HL-60/S4 (cell line): Measurements from ENCODE around the gene TRIM5.
"Not testable (repeated sequence)": the region's sequence is repeated elsewhere in the genome, so short reads cannot be mapped to it uniquely, and the experiment has no call there.

Experiments
- in situ Hi-C: fragments of 300-500 bp; cut with MboI; formaldehyde crosslinking; loops from 2 replicates; pipeline ENCODE4 v1.14.3; 2022; ENCODE audit warnings: low sequenced_read_pairs

Gene TRIM5

GRCh38 chr11:5689551-5689983 is 4.7 kb upstream of the TRIM5 start, which contains the start of gene TRIM22:
TSS of gene TRIM22 (plus strand) at chr11:5689790. CDS start at chr11:5696233, 6,443 bp downstream.
- in situ Hi-C loops = no loop called here

GRCh38 chr11:5688482-5688881 is 3.6 kb upstream of the TRIM5 start:
- in situ Hi-C loops = no loop called here

- in situ Hi-C loops = no loop called here
Measured at GRCh38 chr11:5686426-5686825, 1.6 kb upstream of the TRIM5 start.

GRCh38 chr11:5684036-5684645 is 733 bp downstream of the TRIM5 start:
- in situ Hi-C loops = no loop called here

- in situ Hi-C loops = not testable (repeated sequence)
Measured at GRCh38 chr11:5683620-5684019, 1.3 kb downstream of the TRIM5 start.

- in situ Hi-C loops = not testable (repeated sequence)
Measured at GRCh38 chr11:5682890-5683441, 1.9 kb downstream of the TRIM5 start.

GRCh38 chr11:5679811-5680210 is 5.1 kb downstream of the TRIM5 start:
- in situ Hi-C loops = no loop called here

DNA sequence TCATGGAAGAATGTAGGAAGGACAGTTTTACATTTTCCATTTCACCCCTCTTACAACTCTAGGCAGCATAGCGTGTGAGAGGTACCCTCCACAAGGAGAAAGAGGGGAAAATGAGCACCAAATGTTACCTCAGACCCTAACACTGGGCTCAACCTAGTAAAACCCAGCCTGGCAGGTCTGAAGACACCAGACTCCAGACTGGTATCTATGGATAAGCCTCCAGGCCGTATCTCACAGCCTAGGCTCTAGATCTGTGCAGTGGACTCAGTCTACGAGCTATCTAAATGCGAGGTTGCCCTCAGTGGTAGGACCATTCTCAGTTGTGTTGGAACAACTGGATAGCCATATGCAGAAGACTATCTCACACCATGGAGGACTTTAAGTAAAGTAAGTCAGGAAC is 10.5 kb downstream of the TRIM5 start:
- in situ Hi-C loops = no loop called here

DNA sequence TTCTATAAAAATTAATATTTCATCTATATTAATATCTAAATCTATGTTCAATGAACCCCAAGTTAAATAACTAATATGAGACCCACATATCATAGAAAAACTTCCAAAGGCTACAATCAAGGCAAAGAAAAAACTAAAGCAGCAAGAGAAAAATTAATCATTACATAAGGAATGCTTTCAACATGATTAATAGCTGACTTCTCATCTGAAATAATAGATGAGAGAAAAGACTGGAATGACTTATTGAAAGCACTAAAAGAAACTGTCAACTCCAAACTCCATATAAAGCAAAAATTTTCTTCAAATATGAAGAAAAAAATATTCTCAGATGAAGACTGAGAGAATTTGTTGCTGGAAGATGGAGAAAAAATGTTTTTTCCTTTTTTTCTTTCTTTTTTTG is 13.0 kb downstream of the TRIM5 start:
- in situ Hi-C loops = no loop called here

GRCh38 chr11:5666402-5666793 is 18.5 kb downstream of the TRIM5 start:
- in situ Hi-C loops = no loop called here

- in situ Hi-C loops = no loop called here
Measured at GRCh38 chr11:5665746-5666401, 19.0 kb downstream of the TRIM5 start.

DNA sequence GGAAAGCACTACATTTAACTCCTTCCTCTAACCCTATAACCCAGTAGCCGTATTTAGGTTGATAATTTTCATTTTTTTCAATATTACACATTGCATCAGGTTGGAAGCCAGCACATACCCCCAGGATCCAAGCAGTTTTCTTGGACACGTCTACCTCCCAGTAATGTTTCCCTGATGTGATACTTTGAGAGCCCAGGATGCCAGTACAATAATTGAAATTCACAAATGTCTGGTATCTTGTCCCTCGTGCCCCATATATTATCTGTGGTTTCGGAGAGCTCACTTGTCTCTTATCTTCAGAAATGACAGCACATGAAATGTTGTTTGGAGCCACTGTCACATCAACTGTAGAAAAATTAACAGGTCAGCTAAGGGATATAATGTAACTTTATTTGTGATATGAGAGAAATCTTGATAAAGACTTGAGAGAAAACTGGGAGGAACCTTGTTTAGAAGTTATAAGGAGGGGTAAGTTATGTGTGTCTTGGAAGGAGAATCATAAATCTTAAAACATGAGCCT is 19.8 kb downstream of the TRIM5 start:
- in situ Hi-C loops = no loop called here

- in situ Hi-C loops = no loop called here
Measured at GRCh38 chr11:5663511-5663910, 21.4 kb downstream of the TRIM5 start.

GRCh38 chr11:5658318-5658717 is 26.6 kb downstream of the TRIM5 start:
- in situ Hi-C loops = no loop called here

DNA sequence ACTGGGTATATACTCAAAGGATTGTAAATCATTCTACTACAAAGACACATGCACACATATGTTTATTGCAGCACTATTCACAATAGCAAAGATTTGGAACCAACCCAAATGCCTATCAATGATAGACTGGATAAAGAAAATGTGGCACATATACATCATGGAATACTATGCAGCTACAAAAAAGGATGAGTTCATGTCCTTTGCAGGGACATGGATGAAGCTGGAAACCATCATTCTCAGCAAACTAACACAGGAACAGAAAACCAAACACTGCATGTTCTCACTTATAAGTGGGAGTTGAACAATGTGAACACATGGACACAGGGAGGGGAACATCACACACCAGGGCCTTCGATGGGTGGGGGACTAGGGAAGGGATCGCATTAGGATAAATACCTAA is 27.9 kb downstream of the TRIM5 start:
- in situ Hi-C loops = not testable (repeated sequence)

- in situ Hi-C loops = no loop called here
Measured at GRCh38 chr11:5655474-5655873, 29.4 kb downstream of the TRIM5 start.

DNA sequence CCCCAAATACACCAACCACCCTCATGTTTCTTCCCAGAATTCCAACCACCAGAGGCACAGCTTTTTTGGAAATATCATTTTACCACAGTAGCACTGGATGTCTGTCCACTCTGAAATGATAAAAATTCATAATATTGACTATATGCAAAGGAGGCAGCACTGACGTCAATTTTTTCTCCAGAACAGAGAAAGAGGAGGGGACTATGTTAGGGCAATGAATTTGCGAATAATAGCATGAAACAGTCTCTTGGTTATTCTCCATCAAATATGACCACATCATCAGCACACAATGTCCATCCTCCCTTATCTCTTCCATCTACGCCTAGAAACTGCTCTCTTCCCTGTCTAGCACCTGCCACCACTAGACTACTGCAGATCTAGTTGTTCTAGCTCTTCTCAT is 38.7 kb downstream of the TRIM5 start:
- in situ Hi-C loops = no loop called here

DNA sequence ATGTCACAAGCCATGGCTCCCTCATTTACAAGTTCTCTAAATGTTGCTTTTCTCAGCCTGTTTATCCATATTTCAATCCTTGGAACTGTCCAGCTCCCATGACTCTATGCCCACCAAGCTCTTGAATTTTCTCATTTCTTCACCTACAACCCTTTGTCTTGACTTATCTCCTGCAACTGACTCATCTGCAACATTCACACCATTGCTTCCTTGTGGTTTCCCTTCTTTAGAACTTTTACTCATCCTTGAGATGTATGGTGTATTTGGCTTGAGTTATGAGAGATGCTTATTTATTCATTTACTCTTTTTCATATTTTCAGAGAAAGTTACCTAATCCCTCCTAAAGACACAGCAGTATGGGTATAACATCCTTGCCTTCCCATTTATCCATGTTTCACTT is 41.3 kb downstream of the TRIM5 start:
- in situ Hi-C loops = no loop called here

DNA sequence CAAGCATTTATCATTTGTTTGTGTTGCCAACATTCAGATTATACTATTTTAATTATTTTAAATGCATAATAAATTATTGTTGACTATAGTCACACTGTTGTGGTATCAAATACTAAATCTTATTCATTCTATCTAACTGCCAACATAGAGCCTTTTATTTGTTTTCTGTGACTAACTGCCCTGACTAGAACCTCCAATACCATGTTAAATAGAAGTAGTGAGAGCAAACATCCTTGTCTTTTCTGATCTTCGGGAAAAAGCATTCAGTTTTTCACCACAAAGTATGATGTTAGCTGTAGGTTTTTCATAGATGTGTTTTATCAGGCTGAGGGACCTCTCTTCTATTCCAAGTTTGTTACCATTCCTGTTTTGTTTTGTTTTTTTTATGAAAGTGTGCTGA is 44.9 kb downstream of the TRIM5 start:
- in situ Hi-C loops = no loop called here

- in situ Hi-C loops = no loop called here
Measured at GRCh38 chr11:5631969-5632635, 52.8 kb downstream of the TRIM5 start.

DNA sequence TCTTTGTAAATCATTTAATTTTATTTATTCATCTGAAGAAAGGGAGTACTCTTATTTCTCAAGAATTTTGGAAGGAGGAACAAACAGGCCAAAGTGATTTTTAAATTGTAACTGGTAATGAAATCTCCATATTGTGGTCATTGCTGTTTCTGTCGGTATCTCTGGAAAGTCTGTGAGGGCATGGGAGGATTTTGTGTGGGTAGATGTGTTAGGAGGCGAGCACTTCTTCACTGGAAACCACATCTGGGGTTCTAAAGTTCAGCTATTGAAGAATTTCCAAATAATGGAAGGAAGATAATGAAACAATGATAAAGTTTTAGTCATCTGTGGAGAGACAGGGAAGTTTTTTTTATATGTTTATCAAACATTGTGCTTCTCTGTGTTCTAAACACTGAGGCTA is 53.5 kb downstream of the TRIM5 start:
- in situ Hi-C loops = no loop called here

GRCh38 chr11:5626196-5626595 is 58.7 kb downstream of the TRIM5 start:
- in situ Hi-C loops = no loop called here
